Measurements from ENCODE around the gene PTGFRN. TPM values are rescaled to one million over a fixed set of nuclear protein-coding genes. Genes with fewer than 3 reads are reported as not detected.

PTGFRN gene
- total RNA-seq, 1 donor from 2014 or later: 91.3 TPM

DNA sequence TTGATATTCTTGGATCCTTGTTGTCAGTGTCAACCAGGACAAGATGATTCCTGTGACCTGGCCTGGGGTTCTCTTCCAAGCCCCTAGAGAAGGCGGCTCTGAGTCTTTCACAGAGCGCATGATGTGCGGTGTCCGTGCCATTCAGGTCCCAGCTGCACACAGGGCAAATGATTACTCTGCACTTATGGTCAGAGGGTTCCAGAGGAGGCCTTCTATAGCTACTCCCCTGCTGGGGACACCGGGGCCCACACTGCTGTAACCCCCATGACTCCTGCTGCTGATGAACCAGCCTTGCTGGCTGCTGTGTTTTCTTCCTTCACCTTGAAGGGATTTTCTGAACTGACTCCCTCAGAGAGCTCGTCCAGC, 1.5 kb downstream of the PTGFRN start:
- TF ChIP-seq, protein P1, sequence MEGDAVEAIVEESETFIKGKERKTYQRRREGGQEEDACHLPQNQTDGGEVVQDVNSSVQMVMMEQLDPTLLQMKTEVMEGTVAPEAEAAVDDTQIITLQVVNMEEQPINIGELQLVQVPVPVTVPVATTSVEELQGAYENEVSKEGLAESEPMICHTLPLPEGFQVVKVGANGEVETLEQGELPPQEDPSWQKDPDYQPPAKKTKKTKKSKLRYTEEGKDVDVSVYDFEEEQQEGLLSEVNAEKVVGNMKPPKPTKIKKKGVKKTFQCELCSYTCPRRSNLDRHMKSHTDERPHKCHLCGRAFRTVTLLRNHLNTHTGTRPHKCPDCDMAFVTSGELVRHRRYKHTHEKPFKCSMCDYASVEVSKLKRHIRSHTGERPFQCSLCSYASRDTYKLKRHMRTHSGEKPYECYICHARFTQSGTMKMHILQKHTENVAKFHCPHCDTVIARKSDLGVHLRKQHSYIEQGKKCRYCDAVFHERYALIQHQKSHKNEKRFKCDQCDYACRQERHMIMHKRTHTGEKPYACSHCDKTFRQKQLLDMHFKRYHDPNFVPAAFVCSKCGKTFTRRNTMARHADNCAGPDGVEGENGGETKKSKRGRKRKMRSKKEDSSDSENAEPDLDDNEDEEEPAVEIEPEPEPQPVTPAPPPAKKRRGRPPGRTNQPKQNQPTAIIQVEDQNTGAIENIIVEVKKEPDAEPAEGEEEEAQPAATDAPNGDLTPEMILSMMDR (IDR thresholded peaks at IDR 0.05; ENCODE audit: insufficient read depth, low read length, poor library complexity, severe bottlenecking): no peak
- H3K27me3 ChIP-seq (ENCODE audit: control insufficient read depth, insufficient read depth, low read length): no peaks in the 10 kb centered on the region
- no peak for DNase-seq (ENCODE audit: low read depth)
- H3K36me3 ChIP-seq (ENCODE audit: control insufficient read depth, insufficient read depth, low read length): no peaks in the 10 kb centered on the region
- H3K4me3 ChIP-seq (ENCODE audit: low read depth, low read length): peak overlapping the region; percentile 80

GRCh38 chr1:116911779-116912469, 2.2 kb downstream of the PTGFRN start:
- H3K27me3 ChIP-seq (ENCODE audit: control insufficient read depth, insufficient read depth, low read length): no peaks in the 10 kb centered on the region
- no peak for DNase-seq (ENCODE audit: low read depth)
- H3K4me3 ChIP-seq (ENCODE audit: low read depth, low read length): no peak overlapping the region
- no peaks in the 10 kb centered on the region for H3K36me3 ChIP-seq (ENCODE audit: control insufficient read depth, insufficient read depth, low read length)
- TF ChIP-seq, protein P1 (IDR thresholded peaks at IDR 0.05; ENCODE audit: insufficient read depth, low read length, poor library complexity, severe bottlenecking): no peak

GRCh38 chr1:116912846-116913245, 3.1 kb downstream of the PTGFRN start:
- no peak for DNase-seq (ENCODE audit: low read depth)
- no peak overlapping the region for H3K4me3 ChIP-seq (ENCODE audit: low read depth, low read length)
- TF ChIP-seq, protein P1 (IDR thresholded peaks at IDR 0.05; ENCODE audit: insufficient read depth, low read length, poor library complexity, severe bottlenecking): no peak
- H3K27me3 ChIP-seq (ENCODE audit: control insufficient read depth, insufficient read depth, low read length): no peaks in the 10 kb centered on the region
- no peaks in the 10 kb centered on the region for H3K36me3 ChIP-seq (ENCODE audit: control insufficient read depth, insufficient read depth, low read length)

DNA sequence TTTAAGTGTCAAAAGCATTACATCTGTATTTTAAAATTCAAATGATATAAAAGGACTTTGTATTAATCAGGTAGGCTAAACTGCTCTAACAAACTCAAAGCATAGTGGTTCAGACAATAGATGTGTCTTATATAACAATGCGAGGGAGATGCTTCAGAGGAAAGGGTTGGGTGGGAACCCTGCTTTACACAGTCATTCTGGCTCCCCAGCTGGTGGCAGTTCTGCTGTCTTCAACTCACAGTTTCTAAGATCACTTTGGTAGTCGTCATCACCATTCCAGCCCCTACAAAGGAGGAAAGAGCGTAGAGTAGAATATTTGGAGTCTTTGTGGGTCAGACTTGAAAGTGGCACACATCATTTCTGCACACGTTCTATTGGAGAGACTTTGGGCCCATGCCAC, 4.2 kb downstream of the PTGFRN start:
- TF ChIP-seq, protein P1 (IDR thresholded peaks at IDR 0.05; ENCODE audit: insufficient read depth, low read length, poor library complexity, severe bottlenecking): no peak

DNA sequence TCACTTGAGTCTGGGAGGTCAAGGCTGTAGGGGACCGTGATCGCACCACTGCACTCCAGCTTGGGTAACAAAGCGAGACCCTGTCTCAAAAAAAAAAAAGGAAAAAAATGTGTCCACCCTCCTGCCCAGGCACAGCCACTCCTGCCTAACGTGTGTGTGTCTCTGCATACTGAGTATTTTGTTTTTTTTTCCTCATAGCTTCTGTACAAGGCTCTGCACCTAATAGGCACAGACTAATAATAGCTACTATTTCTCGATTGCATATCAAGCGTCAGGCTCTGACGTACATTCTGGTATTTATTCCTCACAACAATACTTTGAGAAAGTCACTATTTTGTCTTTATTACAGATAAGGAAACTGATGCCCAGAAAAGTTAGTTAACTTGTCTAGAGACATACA, 5.0 kb downstream of the PTGFRN start:
- TF ChIP-seq, protein P1 (IDR thresholded peaks at IDR 0.05; ENCODE audit: insufficient read depth, low read length, poor library complexity, severe bottlenecking): no peak
- DNase-seq (ENCODE audit: low read depth): no peak
- no peak overlapping the region for H3K4me3 ChIP-seq (ENCODE audit: low read depth, low read length)
- H3K27me3 ChIP-seq (ENCODE audit: control insufficient read depth, insufficient read depth, low read length): no peaks in the 10 kb centered on the region
- no peaks in the 10 kb centered on the region for H3K36me3 ChIP-seq (ENCODE audit: control insufficient read depth, insufficient read depth, low read length)

More for the DNA sequence above, 4.2 kb downstream of the PTGFRN start:
- H3K36me3 ChIP-seq (ENCODE audit: control insufficient read depth, insufficient read depth, low read length): no peaks in the 10 kb centered on the region
- no peaks in the 10 kb centered on the region for H3K27me3 ChIP-seq (ENCODE audit: control insufficient read depth, insufficient read depth, low read length)
- no peak overlapping the region for H3K4me3 ChIP-seq (ENCODE audit: low read depth, low read length)
- DNase-seq (ENCODE audit: low read depth): no peak

- H3K27me3 ChIP-seq (ENCODE audit: control insufficient read depth, insufficient read depth, low read length): no peaks in the 10 kb centered on the region
- no peak for DNase-seq (ENCODE audit: low read depth)
- TF ChIP-seq, protein P1 (IDR thresholded peaks at IDR 0.05; ENCODE audit: insufficient read depth, low read length, poor library complexity, severe bottlenecking): no peak
Measured at GRCh38 chr1:116915086-116915661, 5.5 kb downstream of the PTGFRN start.

More at GRCh38 chr1:116915086-116915661, 5.5 kb downstream of the PTGFRN start:
- Histone ChIP-seq H3K4me3 (ENCODE audit: low read depth, low read length) (no peak overlapping the region), H3K36me3 (ENCODE audit: control insufficient read depth, insufficient read depth, low read length) (no peaks in the 10 kb centered on the region)

Data from kidney epithelial cell (primary cell).